Lung (tissue), 12 donors: ENCODE results near the gene SLC6A18. TPM values are rescaled to one million over a fixed set of nuclear protein-coding genes. Genes with fewer than 3 reads are reported as not detected.

ENCODE experiments used
- ATAC-seq: fragments of 200-7000 bp; cut with Tn5 transposase; one replicate; pipeline ENCODE4 v1.9.1; 2020; ENCODE audit warnings: moderate number of reproducible peaks; ENCODE audit not compliant: insufficient read depth, low FRiP score
- DNase-seq, 3 donors: peaks; one replicate each; pipeline ENCODE4 v3.0.0-alpha.2; 2013 to 2017
- H3K27ac ChIP-seq, 2 donors: one replicate each; pipeline ENCODE4 v1.5.1; 2013; ENCODE audit warnings: mild to moderate bottlenecking in 2 of 2, moderate library complexity in 2 of 2, control low read depth in 1 of 2, inconsistent platforms in 1 of 2, low read depth in 1 of 2, low read length in 1 of 2
- H3K27me3 ChIP-seq, 3 donors: one replicate each; pipeline ENCODE4 v1.5.1; 2013; ENCODE audit warnings: low read length in 2 of 3; ENCODE audit not compliant: control insufficient read depth in 3 of 3, insufficient read depth in 3 of 3
- H3K36me3 ChIP-seq, 4 donors: one replicate each; pipeline ENCODE4 v1.5.1; 2013; ENCODE audit warnings: low read length in 4 of 4, mild to moderate bottlenecking in 1 of 4, moderate library complexity in 1 of 4; ENCODE audit not compliant: control insufficient read depth in 4 of 4, insufficient read depth in 4 of 4
- H3K4me1 ChIP-seq, 5 donors: one replicate each; pipeline ENCODE4 v1.5.1; 2013; ENCODE audit warnings: low read length in 5 of 5, mild to moderate bottlenecking in 2 of 5, moderate library complexity in 1 of 5; ENCODE audit not compliant: control insufficient read depth in 5 of 5, insufficient read depth in 5 of 5
- H3K4me3 ChIP-seq: one replicate; pipeline ENCODE4 v1.5.1; 2013; ENCODE audit warnings: mild to moderate bottlenecking, control low read depth, moderate library complexity
- H3K9ac ChIP-seq, 2 donors: one replicate each; pipeline ENCODE4 v1.5.1; 2013; ENCODE audit warnings: low read length in 2 of 2, control low read depth in 1 of 2; ENCODE audit not compliant: insufficient read depth in 1 of 2
- H3K9me3 ChIP-seq, 4 donors: one replicate each; pipeline ENCODE4 v1.5.1; 2013; ENCODE audit warnings: low read length in 3 of 4, mild to moderate bottlenecking in 1 of 4, moderate library complexity in 1 of 4; ENCODE audit not compliant: control insufficient read depth in 4 of 4, insufficient read depth in 3 of 4
- WGBS, 2 donors: extraction: QIAGEN DNeasy Blood & Tissue Kit; methylation state at CpG; one replicate each; pipeline ENCODE4 v1.1.7; 2013; 5-methylcytosine and 5-hydroxymethylcytosine counted together
- polyA plus RNA-seq, 2 donors: library from polyadenylated mRNA; stranded (reverse); fragments of 200-250 nt; gene quantifications; one replicate each; pipeline ENCODE4 v1.2.1, GENCODE V29; 2013
- total RNA-seq, 2 donors: library from RNA; depleted of rRNA in 1 of 2; stranded (reverse); fragments of >200 nt in 1 of 2; gene quantifications; one replicate each; pipeline ENCODE4 v1.2.1, GENCODE V29; 2014 to 2021
- TF ChIP-seq, protein P1 (sequence below): IDR thresholded peaks from 2 replicates; pipeline ENCODE4 v1.5.1; 2012; ENCODE audit warnings: mild to moderate bottlenecking; ENCODE audit errors: control extremely low read depth, extremely low read depth
- donor health status: control.
- donor health status: control.
- donor health status: Bipolar disorder and iron deficiency.
- donor health status: healthy.
- donor health status: DM: yes; HTN: yes; CAD: no.

SLC6A18 gene
- total and polyA plus RNA-seq, 4 donors, result not detected

DNA sequence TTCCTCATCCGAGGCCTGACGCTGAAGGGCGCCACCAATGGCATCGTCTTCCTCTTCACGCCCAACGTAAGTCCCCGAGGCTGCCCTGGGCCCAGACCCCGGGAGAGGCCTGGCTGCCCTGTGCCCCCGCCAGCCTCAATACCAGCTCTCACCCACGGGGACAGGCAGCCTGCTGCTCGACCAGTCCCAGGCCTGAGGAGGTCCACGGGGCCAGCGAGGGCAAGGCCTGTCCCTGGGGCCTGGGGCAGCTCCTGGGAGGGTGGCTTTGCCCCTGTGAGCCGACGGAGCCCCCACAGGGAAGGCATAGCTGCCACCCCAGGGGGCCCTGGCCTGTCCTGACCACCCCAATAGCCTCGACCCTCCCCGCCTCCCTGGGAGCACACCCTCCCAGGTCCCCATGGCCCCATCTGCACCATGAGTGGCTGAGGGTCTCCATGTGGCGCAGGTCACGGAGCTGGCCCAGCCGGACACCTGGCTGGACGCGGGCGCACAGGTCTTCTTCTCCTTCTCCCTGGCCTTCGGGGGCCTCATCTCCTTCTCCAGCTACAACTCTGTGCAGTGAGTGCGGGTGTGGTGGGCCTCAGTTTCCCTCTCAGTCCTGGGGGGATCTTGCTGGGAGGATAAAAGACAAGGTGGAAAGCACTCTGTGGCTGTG lies 11.5 kb upstream of the SLC6A18 start:
- ATAC-seq (no peak), DNase-seq (no peak)
- Histone ChIP-seq H3K9me3 (peaks cover 0 to 8% (median 0%) of the 10 kb centered on the region in 4 donors), H3K4me1 (no peaks in the 10 kb centered on the region), H3K9ac (no peak overlapping the region), H3K27ac (no peak overlapping the region), H3K4me3 (no peak overlapping the region), H3K27me3 (no peaks in the 10 kb centered on the region), H3K36me3 (no peaks in the 10 kb centered on the region)
- WGBS, 2 donors, result 88 to 92% methylated on average over 25 of the region's 25 CpGs
- TF ChIP-seq, protein P1, sequence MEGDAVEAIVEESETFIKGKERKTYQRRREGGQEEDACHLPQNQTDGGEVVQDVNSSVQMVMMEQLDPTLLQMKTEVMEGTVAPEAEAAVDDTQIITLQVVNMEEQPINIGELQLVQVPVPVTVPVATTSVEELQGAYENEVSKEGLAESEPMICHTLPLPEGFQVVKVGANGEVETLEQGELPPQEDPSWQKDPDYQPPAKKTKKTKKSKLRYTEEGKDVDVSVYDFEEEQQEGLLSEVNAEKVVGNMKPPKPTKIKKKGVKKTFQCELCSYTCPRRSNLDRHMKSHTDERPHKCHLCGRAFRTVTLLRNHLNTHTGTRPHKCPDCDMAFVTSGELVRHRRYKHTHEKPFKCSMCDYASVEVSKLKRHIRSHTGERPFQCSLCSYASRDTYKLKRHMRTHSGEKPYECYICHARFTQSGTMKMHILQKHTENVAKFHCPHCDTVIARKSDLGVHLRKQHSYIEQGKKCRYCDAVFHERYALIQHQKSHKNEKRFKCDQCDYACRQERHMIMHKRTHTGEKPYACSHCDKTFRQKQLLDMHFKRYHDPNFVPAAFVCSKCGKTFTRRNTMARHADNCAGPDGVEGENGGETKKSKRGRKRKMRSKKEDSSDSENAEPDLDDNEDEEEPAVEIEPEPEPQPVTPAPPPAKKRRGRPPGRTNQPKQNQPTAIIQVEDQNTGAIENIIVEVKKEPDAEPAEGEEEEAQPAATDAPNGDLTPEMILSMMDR, result no peak

DNA sequence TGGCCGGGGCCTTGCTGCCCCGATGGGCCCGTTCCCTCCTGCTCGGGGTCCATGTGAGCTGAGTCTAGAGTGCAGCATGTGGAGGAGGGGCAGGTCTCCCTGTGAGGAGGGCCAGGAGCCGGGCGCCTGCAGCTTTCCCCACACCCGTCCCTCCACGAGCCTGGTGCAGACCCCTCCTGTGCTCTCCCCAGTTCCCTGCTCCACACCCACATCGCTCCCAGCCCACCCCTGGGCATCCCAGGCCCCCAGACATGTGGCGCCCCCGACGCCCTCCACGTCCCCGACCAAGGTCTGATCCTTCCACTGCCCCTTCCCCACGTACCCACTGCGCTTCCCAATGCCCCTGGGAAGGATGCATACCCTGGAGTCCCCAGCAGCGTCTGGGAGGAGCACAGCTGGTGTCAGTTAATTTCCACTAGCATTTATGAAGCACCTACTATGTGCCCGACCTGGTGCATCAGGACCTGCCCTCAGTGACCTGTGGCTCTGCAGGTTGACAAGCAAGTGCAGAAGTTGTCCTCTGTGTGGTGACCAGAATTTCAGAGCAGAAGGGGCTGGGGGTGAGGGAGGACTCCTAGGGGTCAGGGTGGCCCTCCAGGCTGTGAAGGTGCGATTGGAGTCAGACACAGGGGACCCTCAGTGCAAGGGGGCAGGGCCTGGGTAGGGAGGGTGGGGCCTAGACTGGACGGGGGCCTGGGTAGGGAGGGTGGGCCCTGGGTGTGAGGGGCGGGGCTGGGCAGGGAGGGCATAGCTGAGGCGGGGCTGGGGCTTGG lies 10.8 kb upstream of the SLC6A18 start:
- Histone ChIP-seq H3K27ac (no peak overlapping the region), H3K36me3 (no peaks in the 10 kb centered on the region), H3K4me3 (no peak overlapping the region), H3K9me3 (peaks cover 0 to 8% (median 0%) of the 10 kb centered on the region in 4 donors), H3K4me1 (no peaks in the 10 kb centered on the region), H3K9ac (no peak overlapping the region), H3K27me3 (no peaks in the 10 kb centered on the region)
- WGBS, 2 donors, result 72 to 82% methylated on average over 21 to 22 of the region's 22 CpGs
- TF ChIP-seq, protein P1, result no peak
- no peak for ATAC-seq
- DNase-seq, result no peak

DNA sequence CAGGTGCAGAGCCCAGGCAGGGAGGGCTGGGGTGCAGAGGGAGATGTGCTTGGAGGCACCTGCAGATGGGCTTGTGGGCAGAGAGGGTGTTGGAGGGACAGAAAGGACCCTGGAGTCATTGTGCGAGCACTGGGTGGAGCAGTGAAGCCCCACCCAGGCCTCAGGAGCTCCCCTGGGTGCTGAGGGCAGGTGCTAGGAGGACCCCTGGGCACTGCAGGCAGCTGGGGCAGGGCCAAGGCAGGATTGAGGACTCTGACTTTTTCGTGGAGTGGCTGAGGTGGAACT lies 10.3 kb upstream of the SLC6A18 start:
- TF ChIP-seq, protein P1, result no peak
- Histone ChIP-seq H3K27ac (no peak overlapping the region), H3K4me3 (no peak overlapping the region), H3K27me3 (no peaks in the 10 kb centered on the region), H3K4me1 (no peaks in the 10 kb centered on the region), H3K9ac (no peak overlapping the region), H3K36me3 (no peaks in the 10 kb centered on the region), H3K9me3 (peaks cover 0 to 8% (median 0%) of the 10 kb centered on the region in 4 donors)
- DNase-seq (no peak), ATAC-seq (no peak)
- WGBS, 2 donors, result 70 to 79% methylated on average over 2 of the region's 2 CpGs
